A549 (cell line): ENCODE results near the gene RFPL1. TPM values are rescaled to one million over a fixed set of nuclear protein-coding genes. Genes with fewer than 3 reads are reported as not detected.
A peak's percentile ranks its signal among the peaks of the same experiment; 100 is the strongest.

Experiments used
- ATAC-seq, 2 experiments: fragments of 200-7000 bp in 1 of 2; fragments of >200 bp in 1 of 2; cut with Nextera tagmentation in 1 of 2; cut with Tn5 transposase in 1 of 2; 3 replicates each; pipeline versions ENCODE4 v1.8.0 to v1.9.1; 2018 to 2020; ENCODE audit warnings: mild to moderate bottlenecking in 1 of 2, moderate library complexity in 1 of 2
- CTCF ChIA-PET: fragments of 300-600 bp; sonication (Branson Sonifier 250); formaldehyde crosslinking; extraction: SDS; loops from one replicate; lab custom pipeline; 2021; ENCODE audit warnings: antibody characterized with exemption, inconsistent platforms; lab: Yijun Ruan, JAX
- POLR2A ChIA-PET: fragments of 350-600 bp; formaldehyde crosslinking; extraction: SDS; loops from one replicate; lab custom pipeline; 2021; ENCODE audit warnings: antibody characterized with exemption, inconsistent platforms; lab: Yijun Ruan, JAX
- DNase-seq, 2 experiments: peaks; one replicate each; pipeline versions ENCODE4 v3.0.0 to v3.0.0-alpha.2; 2011 to 2016; ENCODE audit warnings: low read depth in 1 of 2, low spot score in 1 of 2
- FAIRE-seq: peaks from 2 replicates; lab custom pipeline; 2011; peaks lifted over from hg19 to GRCh38; lab: Jason Lieb, UNC
- H3K27ac ChIP-seq, 2 experiments: fragments of >200 bp; sonication (Bioruptor Twin); formaldehyde crosslinking; 3 replicates each; pipeline ENCODE4 v1.5.1; 2016 to 2017
- H3K4me1 ChIP-seq: fragments of >200 bp; sonication (Bioruptor Twin); formaldehyde crosslinking; 3 replicates; pipeline ENCODE4 v1.6.1; 2016
- H3K4me2 ChIP-seq: fragments of >200 bp; sonication (Bioruptor Twin); formaldehyde crosslinking; 3 replicates; pipeline ENCODE4 v1.6.1; 2016
- H3K4me3 ChIP-seq: fragments of >200 bp; sonication (Bioruptor Twin); formaldehyde crosslinking; 3 replicates; pipeline ENCODE4 v1.5.1; 2016
- H3K9me3 ChIP-seq: fragments of >200 bp; sonication (Bioruptor Twin); formaldehyde crosslinking; 3 replicates; pipeline ENCODE4 v1.6.1; 2016
- ATOH8 ChIP-seq: fragments of 250-450 bp; sonication (Bioruptor Pico); IDR thresholded peaks from 2 replicates; pipeline ENCODE4 v1.5.0; 2020; ENCODE audit warnings: low read depth, mild to moderate bottlenecking, moderate library complexity
- CEBPB ChIP-seq, 2 experiments: fragments of >200 bp in 1 of 2; sonication (Bioruptor Twin) in 1 of 2; formaldehyde crosslinking in 1 of 2; IDR thresholded peaks; 2 replicates each; pipeline ENCODE4 v1.6.1; 2012 to 2016
- CHD2 ChIP-seq: fragments of 150-350 bp; IDR thresholded peaks from 2 replicates; pipeline ENCODE4 v1.6.1; 2014; ENCODE audit warnings: low read length; ENCODE audit not compliant: partially characterized antibody
- ELK1 ChIP-seq: fragments of 150-350 bp; IDR thresholded peaks from 2 replicates; pipeline ENCODE4 v1.6.1; 2014; ENCODE audit warnings: low read depth, mild to moderate bottlenecking, low read length
- FOXS1 ChIP-seq: fragments of 250-450 bp; sonication (Bioruptor Pico); IDR thresholded peaks from 2 replicates; pipeline ENCODE4 v1.5.0; 2020; ENCODE audit warnings: mild to moderate bottlenecking, moderate library complexity
- HEYL ChIP-seq: fragments of 250-450 bp; sonication (Bioruptor Pico); IDR thresholded peaks from 2 replicates; pipeline ENCODE4 v1.8.0; 2021; ENCODE audit warnings: mild to moderate bottlenecking, moderate library complexity
- HOXB5 ChIP-seq: fragments of 250-450 bp; sonication (Bioruptor Pico); IDR thresholded peaks from 2 replicates; pipeline ENCODE4 v1.5.0; 2020; ENCODE audit warnings: mild to moderate bottlenecking, moderate library complexity
- MAFK ChIP-seq: fragments of 450-650 bp; IDR thresholded peaks from 2 replicates; pipeline ENCODE4 v1.6.1; 2014; ENCODE audit not compliant: partially characterized antibody
- MAZ ChIP-seq: fragments of 150-350 bp; IDR thresholded peaks from 2 replicates; pipeline ENCODE4 v1.6.1; 2014; ENCODE audit warnings: antibody characterized with exemption, low read depth, low read length, borderline replicate concordance
- NPAS2 ChIP-seq: fragments of 250-450 bp; sonication (Bioruptor Pico); IDR thresholded peaks from 2 replicates; pipeline ENCODE4 v1.8.0; 2022; ENCODE audit warnings: mild to moderate bottlenecking, moderate library complexity, borderline replicate concordance
- PBX3 ChIP-seq: IDR thresholded peaks from 2 replicates; pipeline ENCODE4 v1.6.1; 2012
- RARB ChIP-seq: fragments of 250-450 bp; sonication (Bioruptor Pico); IDR thresholded peaks from 2 replicates; pipeline ENCODE4 v1.8.0; 2021; ENCODE audit warnings: mild to moderate bottlenecking, moderate library complexity
- RCOR1 ChIP-seq: fragments of 150-350 bp; IDR thresholded peaks from 2 replicates; pipeline ENCODE4 v1.6.1; 2014; ENCODE audit warnings: antibody characterized with exemption, low read length, low read depth
- REST ChIP-seq: fragments of 200-600 bp; sonication (generic); IDR thresholded peaks from 2 replicates; pipeline ENCODE4 v1.6.1; 2016; ENCODE audit warnings: antibody characterized with exemption, mild to moderate bottlenecking, moderate library complexity
- USF2 ChIP-seq: fragments of 450-650 bp; IDR thresholded peaks from 2 replicates; pipeline ENCODE4 v1.6.1; 2014; ENCODE audit warnings: antibody characterized with exemption
- ZC3H11A ChIP-seq: fragments of 450-650 bp; IDR thresholded peaks from 2 replicates; pipeline ENCODE4 v1.6.1; 2014; ENCODE audit warnings: antibody characterized with exemption, mild to moderate bottlenecking
- WGBS: methylation state at CpG from one replicate; pipeline ENCODE4 v1.1.6; 2017; ENCODE audit errors: missing lambda C conversion rate; 5-methylcytosine and 5-hydroxymethylcytosine counted together
- polyA plus RNA-seq, 4 experiments: library from polyadenylated mRNA; depleted of rRNA in 3 of 4; stranded (reverse); fragments of >200 nt; fragmentation: RNase III in 1 of 4; extraction: RNeasy Plus Mini Kit Qiagen cat#74134 plus additional on column Dnase treatment in 1 of 4; gene quantifications; 2 replicates in 3 of 4; 3 replicates in 1 of 4; pipeline ENCODE4 v1.2.3, GENCODE V29; 2011 to 2017

The RFPL1 gene
- polyA plus RNA-seq, 2 of the 4 experiments (the other 2 are of a cell fraction): not detected

GRCh38 chr22:29481265-29482000 lies 43.0 kb downstream of the RFPL1 start:
- H3K27ac ChIP-seq: no peak overlapping the region
- ATAC-seq: no peak
- peaks cover 29% of the 10 kb centered on the region for H3K4me1 ChIP-seq
- ChIA-PET POLR2A (no interaction called here), CTCF (interaction anchor here (1.2 to 5.0 kb wide), 2 partner anchors 9 to 11 kb away, joined by 5 to 40 read pairs; no protein-coding TSS in a partner anchor)
- DNase-seq: no peak
- no peak overlapping the region for H3K4me3 ChIP-seq
- no peak for FAIRE-seq
- H3K9me3 ChIP-seq: no peaks in the 10 kb centered on the region
- TF ChIP-seq REST (no peak), MAFK (peak; percentile 16), MAZ (no peak)
- WGBS: 73% methylated on average over 15 of the region's 15 CpGs
- 0 out of 3 replicates have a peak overlapping the region, but pooled peaks have one; percentile 20 for H3K4me2 ChIP-seq

- ATAC-seq (no peak), DNase-seq (no peak), FAIRE-seq (no peak)
- 75% methylated on average over 9 of the region's 11 CpGs for WGBS
- ChIA-PET CTCF (interaction anchor here (1.2 to 5.0 kb wide), 3 partner anchors 10 to 42 kb away, joined by 4 to 40 read pairs (median 5); no protein-coding TSS in a partner anchor), POLR2A (no interaction called here)
- no peak overlapping the region for H3K4me3 ChIP-seq
- no peak overlapping the region for H3K27ac ChIP-seq
- H3K4me2 ChIP-seq: no peak overlapping the region
- H3K4me1 ChIP-seq: peaks cover 29% of the 10 kb centered on the region
- no peaks in the 10 kb centered on the region for H3K9me3 ChIP-seq
- TF ChIP-seq PBX3 (no peak), ZC3H11A (no peak), RCOR1 (no peak), FOXS1 (CRISPR knock-in tag) (no peak), NPAS2 (CRISPR knock-in tag) (no peak), CEBPB (IDR thresholded peaks at IDR 0.05) (no peak), CHD2 (no peak), HOXB5 (CRISPR knock-in tag) (no peak), RARB (CRISPR knock-in tag) (no peak), ATOH8 (no peak), ELK1 (no peak), HEYL (CRISPR knock-in tag) (no peak), USF2 (no peak)
Measured at GRCh38 chr22:29482253-29482652, 43.9 kb downstream of the RFPL1 start.
